AG08396 (cell line): ENCODE measurements around the gene RAB11FIP4.

Experiments
- DNase-seq: peaks from one replicate; pipeline ENCODE4 v3.0.0; 2012; ENCODE audit warnings: low spot score, mixed read lengths

RAB11FIP4 gene

DNA sequence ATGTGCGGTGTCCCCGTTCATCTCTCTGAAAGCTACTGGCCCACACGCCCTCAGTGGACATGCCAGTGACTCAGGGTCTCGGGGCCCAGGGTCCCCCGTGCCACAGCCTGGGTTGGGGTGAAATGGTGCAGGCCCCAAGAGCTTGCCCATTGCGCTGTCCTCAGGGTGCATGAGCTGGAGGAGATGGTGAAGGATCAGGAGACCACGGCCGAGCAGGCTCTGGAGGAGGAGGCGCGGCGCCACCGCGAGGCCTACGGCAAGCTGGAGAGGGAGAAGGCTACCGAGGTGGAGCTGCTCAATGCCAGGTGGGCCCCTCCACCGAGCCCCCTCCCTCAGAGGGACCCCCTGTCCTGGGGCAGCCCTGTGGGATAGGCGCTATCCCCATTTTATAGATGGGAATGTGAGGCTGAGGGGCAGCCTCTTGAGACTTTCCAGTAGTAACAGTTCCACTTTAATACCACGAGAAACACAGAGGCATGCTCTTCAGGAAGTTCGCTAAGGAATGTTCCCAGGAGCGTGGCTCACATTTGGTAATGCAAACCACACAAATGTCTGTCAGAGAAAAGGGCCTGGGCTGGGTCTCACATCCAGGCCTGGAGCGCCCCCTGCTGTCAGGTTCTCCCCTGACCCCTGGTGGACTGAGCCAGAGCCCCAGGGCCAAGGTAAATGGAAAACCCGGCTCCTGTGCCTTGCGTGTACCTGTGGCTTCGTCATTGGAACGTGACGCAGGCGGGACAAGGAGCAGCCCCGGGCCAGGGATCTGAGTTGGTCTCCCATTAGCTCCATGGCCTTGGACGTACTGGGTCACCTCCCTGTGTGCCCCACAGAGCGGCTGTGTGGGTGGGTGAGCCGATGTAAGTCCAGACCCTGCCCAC is 133.7 kb downstream of the RAB11FIP4 start:
- peak; percentile 90 for DNase-seq

DNA sequence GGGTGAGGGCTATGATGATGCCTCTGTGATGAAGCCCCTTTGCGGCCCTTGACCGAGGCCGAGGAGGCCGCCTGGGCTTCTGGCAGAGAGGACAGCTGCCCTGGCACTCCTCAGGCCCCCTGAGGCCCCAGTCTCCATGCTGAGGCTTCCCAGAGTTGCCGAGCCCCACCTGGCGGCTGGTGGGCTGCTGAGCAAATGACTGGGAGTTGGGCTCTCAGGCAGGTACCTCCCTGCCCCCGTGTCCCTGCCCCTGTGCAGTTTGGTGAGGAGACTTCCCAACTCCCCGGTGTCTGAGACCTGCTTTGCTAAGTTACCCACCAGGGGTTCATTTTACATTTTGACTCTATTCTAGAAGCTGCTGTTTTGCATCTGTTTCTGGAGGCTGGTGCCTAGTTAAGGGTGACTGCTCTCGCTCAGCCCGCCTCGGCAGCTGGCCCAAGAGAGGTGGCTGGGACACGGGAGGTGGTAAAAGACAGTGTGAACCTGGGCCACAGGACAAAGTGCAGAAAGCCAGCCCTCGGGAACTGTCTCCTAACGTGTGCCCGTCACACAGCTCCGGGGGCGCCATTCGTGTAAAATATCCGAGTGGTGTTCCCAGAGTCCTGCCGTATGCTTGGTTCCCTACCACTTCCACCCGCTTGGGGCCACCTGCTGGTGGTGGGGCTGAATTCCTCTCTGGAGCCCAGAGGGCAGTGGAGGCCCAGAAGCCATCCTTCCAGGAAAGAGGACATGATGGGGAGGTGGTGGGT is 134.5 kb downstream of the RAB11FIP4 start:
- no peak for DNase-seq

DNA sequence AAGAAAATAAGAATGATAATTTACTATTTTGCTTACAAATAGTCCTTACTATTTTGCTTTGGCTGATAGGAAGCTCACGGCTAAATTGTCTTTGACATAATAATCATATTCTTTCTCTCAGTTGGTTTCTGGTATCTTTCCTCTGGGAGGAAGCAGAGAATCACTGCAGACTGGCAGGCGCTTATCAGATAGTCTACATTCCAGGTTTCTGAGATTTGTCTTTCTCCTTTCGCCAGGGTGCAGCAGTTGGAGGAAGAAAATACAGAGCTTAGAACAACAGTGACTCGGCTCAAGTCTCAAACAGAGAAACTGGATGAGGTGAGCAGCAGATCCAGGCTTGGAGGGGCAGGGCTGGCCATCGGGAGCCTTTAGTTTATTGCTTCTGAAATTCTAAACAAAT is 136.1 kb downstream of the RAB11FIP4 start:
- no peak for DNase-seq

GRCh38 chr17:31528291-31528874 is 136.9 kb downstream of the RAB11FIP4 start:
- no peak for DNase-seq

DNA sequence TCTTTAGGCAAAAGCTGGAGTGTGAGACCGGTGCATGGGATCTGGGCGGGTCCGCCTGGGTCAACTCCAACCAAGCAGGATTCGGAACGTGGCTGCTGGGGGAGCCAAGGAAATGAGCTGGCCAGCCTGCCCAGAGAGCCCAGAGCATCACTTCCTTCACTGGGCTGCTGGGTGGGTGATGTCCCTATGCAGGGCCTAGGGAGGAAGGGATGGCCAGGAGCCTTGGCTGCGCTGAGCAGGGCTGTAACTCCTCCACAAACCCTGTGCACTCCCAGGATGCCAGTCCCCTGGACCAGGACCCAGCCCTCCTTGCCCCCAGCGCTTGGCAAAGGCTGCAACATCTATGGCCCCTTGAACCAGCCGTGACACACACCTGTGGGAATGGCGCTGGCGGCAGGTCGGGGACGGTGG is 138.4 kb downstream of the RAB11FIP4 start:
- DNase-seq, result no peak

DNA sequence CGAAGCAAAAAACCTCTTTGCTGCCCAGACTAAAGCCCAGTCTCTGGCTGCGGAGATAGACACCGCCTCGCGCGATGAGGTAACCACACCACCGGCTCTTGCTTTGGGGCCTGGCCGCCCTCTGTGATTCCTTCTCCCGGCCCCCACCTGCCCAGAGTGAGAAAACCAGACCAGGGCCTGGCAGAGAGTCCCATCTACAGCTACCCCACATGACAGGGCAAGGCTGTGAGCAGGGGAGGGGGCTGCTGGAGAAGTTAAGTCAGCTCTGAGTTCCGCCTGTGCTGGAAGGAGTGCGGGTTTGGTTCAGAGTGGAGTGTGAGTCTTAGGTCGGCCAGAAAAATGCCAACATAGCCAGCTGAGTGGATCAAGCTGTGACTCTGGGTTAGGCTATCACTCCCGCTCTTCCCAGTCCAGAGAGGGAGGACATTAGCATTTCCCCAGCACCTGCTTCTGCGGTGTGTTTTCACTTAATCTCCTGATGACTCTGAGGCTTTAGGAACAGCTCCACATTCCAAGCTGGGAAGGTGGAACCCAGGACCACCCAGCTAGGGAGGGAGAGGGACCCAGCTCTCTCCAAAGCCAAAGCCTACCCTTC is 139.0 kb downstream of the RAB11FIP4 start:
- DNase-seq, result no peak

DNA sequence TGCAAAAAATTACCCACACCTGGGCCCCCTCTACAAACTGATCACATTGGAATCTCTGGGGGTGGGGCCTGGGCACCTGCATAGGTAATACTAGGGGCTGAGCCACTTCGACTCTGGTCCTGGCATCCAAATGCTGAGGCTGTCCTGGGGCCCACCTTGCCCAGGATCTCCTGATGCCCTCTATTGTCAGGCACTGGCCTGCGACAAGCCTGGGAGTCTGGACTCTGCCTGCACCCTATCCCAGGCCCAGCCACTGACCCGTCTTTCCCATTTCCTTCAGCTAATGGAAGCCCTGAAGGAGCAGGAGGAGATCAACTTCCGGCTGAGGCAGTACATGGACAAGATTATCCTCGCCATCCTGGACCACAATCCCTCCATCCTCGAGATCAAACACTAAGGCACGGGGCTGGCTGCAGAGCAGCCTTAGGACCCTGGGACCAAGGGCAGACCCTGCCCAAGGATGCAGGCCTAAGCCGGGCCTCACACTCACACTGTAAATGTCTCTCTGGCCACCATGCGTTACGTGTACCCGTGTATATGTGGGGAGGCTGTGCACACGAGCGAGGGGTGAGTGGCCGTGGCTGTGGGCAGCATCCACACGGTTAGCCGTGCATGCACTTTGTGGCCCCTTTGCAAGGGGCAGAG is 140.0 kb downstream of the RAB11FIP4 start:
- no peak for DNase-seq

- no peak for DNase-seq
Observed at GRCh38 chr17:31532081-31532480, 140.6 kb downstream of the RAB11FIP4 start.

DNA sequence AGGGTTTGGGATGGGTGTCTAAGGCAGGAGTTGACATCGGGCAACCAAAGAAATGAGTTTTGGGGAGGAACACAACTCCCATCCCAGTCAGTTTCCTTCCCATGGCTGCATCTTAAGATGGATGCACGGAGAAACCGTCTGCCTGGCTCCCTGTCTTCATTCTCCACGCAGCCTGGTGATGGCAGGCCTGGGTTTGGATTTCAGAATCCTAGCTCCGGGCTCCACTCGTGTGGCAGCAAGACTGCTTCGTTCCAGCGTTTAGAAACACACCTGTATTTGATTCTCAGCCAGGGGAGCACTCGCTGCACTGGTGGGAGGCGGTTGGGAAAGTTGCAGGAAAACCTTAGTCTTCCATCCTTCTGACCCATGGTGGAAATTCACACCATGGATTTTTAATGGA is 141.1 kb downstream of the RAB11FIP4 start:
- DNase-seq, result no peak

DNA sequence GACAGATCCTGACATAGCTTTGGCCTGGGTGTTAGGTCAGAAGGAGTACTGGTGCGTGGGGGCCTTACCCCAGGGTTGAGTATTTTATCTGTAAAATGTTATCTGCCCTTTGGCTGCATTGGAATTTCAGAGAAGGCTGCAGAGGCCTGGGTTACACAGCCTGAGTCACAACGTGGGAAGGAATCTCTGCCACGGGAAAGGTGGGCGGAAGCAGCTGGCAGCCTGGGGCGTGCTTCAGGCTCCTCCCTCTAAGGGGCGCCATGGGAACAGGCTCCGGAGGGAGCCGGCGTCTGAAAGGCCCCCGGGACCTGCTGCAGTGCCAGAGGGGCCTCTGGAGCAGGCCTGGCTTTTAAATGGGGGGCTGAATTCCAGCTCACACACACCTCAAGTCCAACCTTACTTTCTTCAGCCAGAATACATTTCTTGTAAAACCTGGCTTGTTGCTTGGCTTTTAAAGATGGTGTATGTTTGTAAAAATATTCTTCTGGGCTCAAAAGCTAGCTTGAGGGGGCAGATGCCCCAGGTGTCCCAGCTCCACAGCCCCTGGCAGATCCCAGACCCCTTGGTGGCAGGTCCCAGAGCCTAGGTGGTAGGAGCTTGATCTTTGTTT is 142.2 kb downstream of the RAB11FIP4 start:
- DNase-seq, result peak; percentile 87

DNA sequence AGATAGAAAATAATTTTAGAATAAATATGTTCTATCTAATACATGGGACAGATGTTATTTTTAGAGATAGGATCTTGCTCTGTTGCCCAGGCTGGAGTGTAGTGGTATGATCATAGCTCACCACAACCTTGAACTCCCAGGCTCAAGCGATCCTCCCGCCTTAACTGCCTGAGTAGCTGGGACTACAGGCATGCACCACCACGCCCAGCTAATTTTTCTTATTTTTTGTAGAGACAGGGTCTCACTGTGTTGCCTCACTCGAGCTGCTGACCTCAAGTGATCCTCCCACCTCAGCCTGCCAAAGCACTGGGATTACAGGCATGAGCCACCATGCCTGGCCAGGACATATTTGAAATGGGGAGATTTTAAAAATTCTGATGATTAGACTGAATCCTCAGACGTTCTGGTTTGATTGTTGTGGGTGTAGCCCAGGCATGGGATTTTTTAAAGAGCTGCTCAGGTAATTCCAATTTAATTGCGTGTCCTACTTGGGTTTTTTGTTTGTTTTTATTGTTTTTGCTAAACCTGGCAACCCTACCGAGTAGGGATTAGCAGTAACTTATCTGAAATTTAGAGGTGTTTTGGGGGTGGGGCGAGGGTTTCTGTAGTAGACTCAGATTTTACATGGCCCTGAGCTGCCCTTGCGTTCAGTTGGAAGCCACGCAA is 142.9 kb downstream of the RAB11FIP4 start:
- no peak for DNase-seq

- no peak for DNase-seq
Observed at GRCh38 chr17:31535581-31535981, 144.1 kb downstream of the RAB11FIP4 start.

GRCh38 chr17:31536451-31536850 is 145.0 kb downstream of the RAB11FIP4 start:
- no peak for DNase-seq

GRCh38 chr17:31537565-31538011 is 146.1 kb downstream of the RAB11FIP4 start:
- peak; percentile 46 for DNase-seq

DNA sequence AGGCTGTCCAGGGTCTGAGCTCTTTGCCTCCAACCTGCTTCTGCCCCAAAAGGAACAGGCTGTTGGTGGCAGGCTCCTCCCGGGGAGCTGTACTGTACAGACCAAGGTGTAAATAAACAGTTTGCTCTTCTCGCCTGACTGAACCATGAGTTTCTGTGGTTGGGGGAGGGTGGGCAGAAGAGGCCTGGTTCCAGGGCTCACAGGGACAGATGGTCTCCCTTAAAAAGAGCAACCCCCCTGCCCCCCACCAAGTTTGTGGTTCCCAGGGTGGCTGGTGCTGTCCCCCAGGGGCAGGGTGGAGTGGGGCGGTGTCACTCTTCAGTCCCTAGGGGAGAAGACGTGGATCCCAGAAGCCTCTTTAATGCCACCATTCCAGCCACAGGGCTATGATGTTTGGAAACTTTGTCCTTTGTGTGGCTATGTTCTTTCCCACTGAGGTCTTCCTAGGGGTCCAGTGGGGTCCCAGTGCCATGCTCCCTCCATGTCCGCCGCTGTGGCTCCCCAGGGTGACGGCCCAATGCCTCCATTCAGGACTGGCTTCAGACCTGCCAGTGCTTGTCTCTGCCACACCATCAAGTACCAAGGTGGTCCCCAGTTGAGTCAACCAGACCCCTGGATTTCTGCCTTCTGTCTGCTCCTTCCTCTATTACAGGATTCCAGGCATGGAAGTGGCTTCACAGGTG is 146.7 kb downstream of the RAB11FIP4 start:
- no peak for DNase-seq

DNA sequence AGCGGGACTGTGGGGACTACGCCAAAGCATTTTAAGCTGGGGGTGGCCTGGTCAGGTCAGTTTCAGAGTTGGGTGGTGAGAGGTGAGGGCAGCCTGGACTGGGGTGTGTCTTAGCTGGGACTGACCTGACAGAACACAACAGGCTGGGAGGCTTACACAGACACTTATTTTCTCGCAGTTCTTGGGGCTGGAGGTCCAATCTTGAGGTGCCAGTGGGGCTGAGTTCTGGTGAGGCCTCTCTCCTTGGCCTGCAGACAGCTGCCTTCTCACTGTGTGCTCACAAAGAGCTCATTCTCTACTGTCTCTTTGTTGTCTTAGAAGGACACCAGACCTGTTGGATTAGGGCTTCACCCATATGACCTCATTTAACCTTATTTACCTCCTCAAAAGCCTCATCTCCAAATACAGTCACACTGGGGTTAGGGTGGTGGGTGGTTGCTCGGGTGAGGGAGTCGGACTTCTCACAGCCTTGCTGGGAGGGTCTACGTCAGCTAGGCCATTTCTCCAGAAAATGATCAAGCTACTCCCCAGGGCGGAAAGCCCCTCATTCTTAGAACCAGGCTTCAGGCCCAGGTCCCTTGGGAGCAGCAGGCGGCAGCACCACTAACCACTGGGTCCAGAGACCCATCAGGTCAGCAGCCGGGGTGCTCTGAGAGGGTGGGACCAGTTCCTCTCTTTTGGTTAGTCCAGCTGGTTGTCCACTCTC is 149.3 kb downstream of the RAB11FIP4 start:
- DNase-seq, result no peak

DNA sequence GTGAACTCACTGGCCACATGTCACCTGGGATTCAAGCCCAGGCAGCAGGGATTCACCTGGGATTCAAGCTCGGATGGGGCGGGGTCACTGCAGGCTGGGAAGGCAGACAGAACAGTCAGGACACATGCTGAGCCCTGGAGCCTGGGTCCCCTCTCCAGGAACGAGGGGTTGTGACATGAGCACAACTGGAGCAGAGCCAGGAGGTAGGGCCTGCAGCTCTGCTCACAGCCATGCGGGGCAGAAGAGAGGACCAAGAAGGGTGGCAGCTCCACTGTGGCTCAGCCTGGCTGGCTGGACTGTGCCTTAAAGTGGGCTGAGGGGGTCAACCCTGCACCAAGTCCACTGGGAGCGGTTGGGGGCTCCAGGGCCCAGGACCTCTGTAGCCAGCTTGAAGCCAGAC is 150.1 kb downstream of the RAB11FIP4 start:
- no peak for DNase-seq

DNA sequence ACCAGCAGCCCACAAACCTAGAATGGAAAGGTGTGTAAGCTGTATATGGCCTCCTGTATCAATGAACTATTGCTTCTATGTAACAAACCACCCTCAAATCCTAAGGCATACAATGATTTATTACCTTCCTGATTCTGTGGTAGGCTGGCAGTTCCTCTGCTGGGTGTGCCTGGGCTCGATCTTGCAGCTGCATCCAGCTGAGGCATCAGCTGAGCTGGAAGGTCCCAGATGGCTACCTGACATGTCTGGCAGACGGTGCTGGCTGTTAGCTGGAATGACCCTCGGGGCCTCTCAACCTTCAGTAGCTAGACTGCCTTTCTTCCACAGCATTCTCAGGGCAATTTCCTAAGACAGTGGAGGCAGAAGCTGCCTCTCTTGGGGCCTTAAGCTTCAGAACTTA is 152.7 kb downstream of the RAB11FIP4 start:
- no peak for DNase-seq

- DNase-seq, result no peak
Observed at GRCh38 chr17:31546650-31547049, 155.2 kb downstream of the RAB11FIP4 start.

- DNase-seq, result no peak
Observed at GRCh38 chr17:31548709-31549108, 157.2 kb downstream of the RAB11FIP4 start.
